Measurements from ENCODE around the gene CLEC9A.

Gene CLEC9A

GRCh38 chr12:10030446-10030845 lies at the start of gene CLEC9A:
CLEC9A (plus strand) TSS chr12:10030682; CDS start chr12:10052688, 22,006 bp downstream.
- no peak for DNase-seq

- peak; percentile 31 for DNase-seq
These were observed 38.6 kb upstream of the CLEC9A start for GRCh38 chr12:9991876-9992275.

GRCh38 chr12:9992296-9992695 lies 38.2 kb upstream of the CLEC9A start:
- peak in 1 of 2 donors; percentile 14 for DNase-seq

- DNase-seq = no peak
These were observed 31.5 kb upstream of the CLEC9A start, which contains the start of gene CLEC1B for GRCh38 chr12:9999016-9999415. CLEC1B (minus strand) TSS chr12:9999121; CDS start chr12:9999100, 21 bp downstream.

- DNase-seq = no peak
These were observed 29.2 kb upstream of the CLEC9A start for GRCh38 chr12:10001171-10001776.

GRCh38 chr12:10012630-10013330 lies 17.7 kb upstream of the CLEC9A start:
- DNase-seq = no peak

GRCh38 chr12:10015450-10015849 lies 15.0 kb upstream of the CLEC9A start:
- no peak for DNase-seq

- no peak for DNase-seq
These were observed 13.6 kb upstream of the CLEC9A start for GRCh38 chr12:10016881-10017280.

GRCh38 chr12:10018386-10018785 lies 12.1 kb upstream of the CLEC9A start:
- DNase-seq = peak; percentile 39 to 51

GRCh38 chr12:10021342-10021741 lies 9.1 kb upstream of the CLEC9A start:
- DNase-seq = no peak

- DNase-seq = peak; percentile 29 to 32
These were observed 5.2 kb upstream of the CLEC9A start for GRCh38 chr12:10025236-10025635.

- DNase-seq = peak in 1 of 2 donors; percentile 52
These were observed 3.8 kb upstream of the CLEC9A start for GRCh38 chr12:10026666-10027065.

GRCh38 chr12:10027311-10027710 lies 3.2 kb upstream of the CLEC9A start:
- DNase-seq = no peak

- DNase-seq = peak; percentile 94 to 98
These were observed 2.8 kb upstream of the CLEC9A start for GRCh38 chr12:10027721-10028120.

- DNase-seq = peak in 1 of 2 donors; percentile 38
These were observed 839 bp downstream of the CLEC9A start for GRCh38 chr12:10031321-10031720.

- no peak for DNase-seq
These were observed 1.3 kb downstream of the CLEC9A start for GRCh38 chr12:10031771-10032175.

GRCh38 chr12:10033783-10034545 lies 3.5 kb downstream of the CLEC9A start:
- DNase-seq = peak; percentile 26 to 83

GRCh38 chr12:10042167-10042566 lies 11.7 kb downstream of the CLEC9A start:
- no peak for DNase-seq

GRCh38 chr12:10048526-10048925 lies 18.0 kb downstream of the CLEC9A start:
- peak; percentile 16 to 28 for DNase-seq

GRCh38 chr12:10052193-10052913 lies 21.9 kb downstream of the CLEC9A start:
- DNase-seq = no peak

- DNase-seq = no peak
These were observed 27.9 kb downstream of the CLEC9A start for GRCh38 chr12:10058387-10058786.

GRCh38 chr12:10065241-10065640 lies 34.8 kb downstream of the CLEC9A start:
- no peak for DNase-seq

- DNase-seq = no peak
These were observed 36.8 kb downstream of the CLEC9A start for GRCh38 chr12:10067264-10067663.

All from inflammatory macrophage treated with lipopolysaccharide for 1 hour (primary cell).